Activated gamma-delta T cell treated with Interleukin-2 at 50 U/mL for 16 hours (primary cell): ENCODE measurements around the gene RFX4.
"Not testable (repeated sequence)": the region's sequence is repeated elsewhere in the genome, so short reads cannot be mapped to it uniquely, and the experiment has no call there.

Experiments used
- DNase-seq: peaks from one replicate; pipeline ENCODE4 v3.0.0-alpha.2; 2020

RFX4 gene

GRCh38 chr12:106594447-106594846 lies 11.6 kb downstream of the RFX4 start:
- no peak for DNase-seq

DNA sequence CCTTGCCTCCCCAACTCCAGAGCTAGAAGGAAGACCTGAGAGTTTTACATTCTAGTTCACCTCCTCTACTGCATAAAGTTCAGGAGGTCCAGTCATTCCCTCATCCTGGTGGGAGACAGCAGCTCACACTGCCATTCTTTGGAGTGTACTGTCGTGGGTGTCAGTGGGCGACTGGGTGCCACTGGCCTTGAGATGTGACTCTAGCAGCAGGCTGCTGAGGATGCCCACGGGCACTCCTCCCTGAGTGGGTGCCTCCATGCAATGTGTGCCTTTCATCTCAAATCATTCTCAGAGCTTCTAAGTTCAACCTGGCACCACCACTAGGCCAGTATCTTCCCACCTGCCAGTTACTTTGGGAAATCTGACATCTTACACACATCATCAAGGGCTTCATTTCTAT lies 12.5 kb downstream of the RFX4 start:
- no peak for DNase-seq

DNA sequence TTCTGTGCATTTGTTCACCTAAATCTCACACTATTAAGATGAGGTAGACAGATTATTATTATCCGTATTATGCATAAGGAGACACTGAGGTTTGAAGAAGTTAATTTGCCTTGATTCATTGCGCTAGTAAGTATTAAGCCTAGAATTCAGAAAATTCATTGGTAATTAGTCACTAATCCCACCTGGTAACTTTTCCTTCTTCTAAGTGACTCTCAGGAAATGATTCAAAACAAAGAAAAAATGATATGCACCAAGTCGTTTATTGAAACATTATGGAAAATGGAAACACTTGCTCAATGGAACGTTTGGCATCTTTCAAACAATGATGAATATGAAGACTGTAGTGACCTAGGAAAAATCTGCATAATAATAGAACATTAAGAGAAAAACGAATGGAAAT lies 15.2 kb downstream of the RFX4 start:
- DNase-seq: no peak

DNA sequence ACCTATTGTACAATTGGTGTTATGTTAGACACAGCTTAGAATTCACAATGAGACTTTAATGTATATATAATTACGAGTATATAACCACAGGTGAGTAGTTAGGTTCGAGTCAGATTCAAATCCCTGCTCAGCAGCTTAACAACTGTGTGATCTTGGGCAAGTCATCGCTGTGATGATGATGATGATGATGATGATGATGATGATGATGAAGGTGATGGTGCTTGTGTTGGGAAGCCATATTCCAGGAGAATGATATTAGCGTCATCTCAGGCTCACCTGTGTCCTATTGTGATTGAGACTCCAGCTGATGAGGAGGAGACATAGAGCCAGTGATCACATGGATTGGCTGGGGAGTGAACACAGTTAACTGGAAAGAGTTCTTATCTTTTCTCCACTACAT lies 16.5 kb downstream of the RFX4 start:
- no peak for DNase-seq

- no peak for DNase-seq
Observed at GRCh38 chr12:106600503-106600902, 17.7 kb downstream of the RFX4 start.

GRCh38 chr12:106601031-106601430 lies 18.2 kb downstream of the RFX4 start:
- no peak for DNase-seq

GRCh38 chr12:106601496-106601895 lies 18.7 kb downstream of the RFX4 start:
- DNase-seq: no peak

DNA sequence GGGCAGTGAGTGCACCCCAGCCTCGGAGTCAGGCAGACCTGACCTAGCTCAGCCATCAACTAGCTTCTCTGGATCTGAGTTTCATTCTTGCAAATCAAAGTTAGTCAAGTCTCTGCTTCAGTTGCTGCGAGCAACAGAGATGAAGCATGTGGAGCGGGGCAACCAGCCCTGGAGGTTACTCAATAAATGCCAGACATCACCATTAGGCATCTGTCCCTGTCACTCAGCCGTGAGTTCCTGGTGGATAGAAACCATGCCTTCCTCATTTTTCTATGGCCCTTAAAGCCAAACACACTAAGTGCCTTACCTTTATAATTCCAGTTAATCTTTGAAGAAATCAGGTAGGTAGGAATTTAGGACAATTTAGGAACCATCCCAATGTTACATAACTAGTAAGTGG lies 19.3 kb downstream of the RFX4 start:
- no peak for DNase-seq

GRCh38 chr12:106605254-106605653 lies 22.4 kb downstream of the RFX4 start:
- no peak for DNase-seq

DNA sequence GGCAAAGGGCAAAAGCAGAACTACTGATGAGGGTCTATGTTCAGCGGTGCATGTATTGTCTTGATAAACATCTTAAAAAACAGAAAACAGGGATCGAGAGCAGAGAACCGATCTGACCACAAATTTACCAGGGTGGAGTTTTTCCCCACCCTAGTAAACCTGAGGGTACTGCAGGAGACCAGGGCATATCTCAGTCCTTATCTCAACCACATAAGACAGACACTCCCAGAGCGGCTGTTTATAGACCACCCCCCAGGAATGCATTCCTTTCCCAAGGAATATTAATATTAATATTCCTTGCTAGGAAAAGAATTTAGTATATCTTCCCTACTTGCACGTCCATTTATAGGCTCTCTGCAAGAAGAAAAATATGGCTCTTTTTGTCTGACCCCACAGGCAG lies 37.8 kb downstream of the RFX4 start:
- not testable (repeated sequence) for DNase-seq

GRCh38 chr12:106625976-106626375 lies 43.2 kb downstream of the RFX4 start:
- DNase-seq: no peak

- DNase-seq: no peak
Observed at GRCh38 chr12:106629797-106630659, 47.2 kb downstream of the RFX4 start.

- no peak for DNase-seq
Observed at GRCh38 chr12:106631150-106631549, 48.3 kb downstream of the RFX4 start.

- no peak for DNase-seq
Observed at GRCh38 chr12:106631797-106632196, 49.0 kb downstream of the RFX4 start.

DNA sequence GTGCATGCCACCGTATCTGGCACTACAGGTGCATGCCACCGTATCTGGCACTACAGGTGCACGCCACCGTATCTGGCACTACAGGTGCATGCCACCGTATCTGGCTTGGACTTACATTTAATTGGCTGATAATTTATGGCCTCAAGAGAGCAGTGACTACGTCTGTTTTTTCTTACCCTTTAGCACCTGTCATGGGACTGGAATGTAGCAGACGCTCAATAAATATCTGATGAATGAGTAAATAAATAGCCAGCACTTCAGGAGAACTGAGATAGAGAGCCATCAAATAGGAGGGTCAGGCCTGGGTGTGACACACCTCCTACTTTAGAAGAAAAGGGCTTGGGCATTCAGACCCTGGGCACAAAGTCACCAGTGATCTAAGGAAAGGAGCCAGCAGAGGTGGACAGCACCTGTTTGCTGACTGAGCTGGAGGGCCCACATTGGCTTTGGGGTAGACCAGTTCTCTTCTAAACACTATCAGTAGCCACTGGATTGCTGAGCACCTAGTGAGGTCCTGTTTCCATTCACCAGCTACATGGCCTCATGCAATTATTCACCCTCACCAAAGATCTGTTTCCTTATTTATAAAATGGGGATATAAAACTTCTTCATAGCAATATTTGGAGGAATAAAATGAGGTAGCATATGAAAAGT lies 50.1 kb downstream of the RFX4 start:
- DNase-seq: no peak

DNA sequence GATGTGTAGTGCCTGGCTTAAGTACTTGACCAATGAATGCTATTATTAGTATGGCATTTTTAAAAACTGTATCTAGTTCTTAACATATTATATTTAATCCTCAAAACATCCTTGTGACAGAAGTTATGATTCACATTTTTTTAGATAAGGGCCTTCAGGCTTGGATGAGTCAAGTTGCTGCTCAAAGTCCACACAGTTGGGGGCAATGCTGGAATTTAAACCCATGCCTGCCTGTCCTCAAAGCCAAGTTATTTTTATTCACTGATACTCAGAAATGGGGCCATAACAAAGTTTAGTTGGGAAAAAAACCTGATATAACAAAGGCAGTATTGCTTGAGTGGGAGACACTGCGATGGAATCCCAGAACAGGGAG lies 50.6 kb downstream of the RFX4 start:
- DNase-seq: no peak

GRCh38 chr12:106634206-106634605 lies 51.4 kb downstream of the RFX4 start:
- DNase-seq: no peak

GRCh38 chr12:106643000-106643399 lies 60.2 kb downstream of the RFX4 start:
- DNase-seq: no peak

- no peak for DNase-seq
Observed at GRCh38 chr12:106644335-106645073, 61.7 kb downstream of the RFX4 start.

DNA sequence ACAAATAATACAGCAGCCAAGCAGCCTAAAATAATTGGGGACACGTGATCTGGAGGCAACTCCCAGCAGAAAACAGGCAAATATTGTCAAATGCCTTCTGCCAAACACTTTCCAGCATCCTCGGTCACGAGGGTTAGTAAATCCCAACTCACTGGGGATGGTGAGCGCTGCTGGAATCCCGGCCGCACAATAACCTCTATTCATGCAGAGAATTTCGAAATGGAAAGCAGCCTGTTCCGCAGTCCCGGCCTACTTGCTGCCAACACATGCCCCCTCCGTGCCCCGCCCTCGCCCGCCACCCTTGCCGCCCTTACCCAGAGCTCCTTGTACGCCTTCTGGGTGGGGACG lies 62.2 kb downstream of the RFX4 start:
- DNase-seq: no peak

GRCh38 chr12:106645465-106646330 lies 62.9 kb downstream of the RFX4 start:
- no peak for DNase-seq

- DNase-seq: no peak
Observed at GRCh38 chr12:106646472-106646871, 63.7 kb downstream of the RFX4 start.
